K562 (cell line): ENCODE data around the gene ACE. TPM values are rescaled to one million over a fixed set of nuclear protein-coding genes. Genes with fewer than 3 reads are reported as not detected.

ENCODE experiments used
- CEBPG ChIP-seq, 3 experiments: fragments of 200-800 bp in 1 of 3; sonication (Bioruptor generic) in 1 of 3; sonication (generic) in 1 of 3; formaldehyde crosslinking in 1 of 3; IDR thresholded peaks in 2 of 3; conservative IDR thresholded peaks in 1 of 3; 2 replicates each; pipeline versions ENCODE4 v1.6.1 to v1.8.0; 2016 to 2022; ENCODE audit warnings: missing compliant biosample characterization in 2 of 3, missing genetic modification characterization in 2 of 3, mild to moderate bottlenecking in 1 of 3, missing genetic modification reagents in 1 of 3
- HMGN3 ChIP-seq: IDR thresholded peaks from 2 replicates; pipeline ENCODE4 v1.6.1; 2011; ENCODE audit warnings: borderline replicate concordance, low read depth, mild to moderate bottlenecking, mixed read lengths, low read length; ENCODE audit not compliant: insufficient read length; ENCODE audit errors: extremely low read depth
- MCM5 ChIP-seq: fragments of 450-650 bp; IDR thresholded peaks from 2 replicates; pipeline ENCODE4 v1.6.1; 2016; ENCODE audit warnings: low read depth
- MLX ChIP-seq, 2 experiments: fragments of 450-650 bp in 1 of 2; sonication (generic) in 1 of 2; formaldehyde crosslinking; conservative IDR thresholded peaks; 2 replicates each; pipeline versions ENCODE4 v1.4.0 to v1.8.1; 2020 to 2022; ENCODE audit warnings: mild to moderate bottlenecking in 1 of 2, missing genetic modification reagents in 1 of 2
- NFRKB ChIP-seq: fragments of 450-650 bp; IDR thresholded peaks from 2 replicates; pipeline ENCODE4 v1.6.1; 2016; ENCODE audit warnings: low read depth
- PHB ChIP-seq: fragments of 250-450 bp; sonication (Bioruptor Pico); IDR thresholded peaks from 2 replicates; pipeline ENCODE4 v1.5.0; 2021
- RERE ChIP-seq: sonication (generic); formaldehyde crosslinking; IDR thresholded peaks from 2 replicates; pipeline ENCODE4 v1.8.0; 2023; ENCODE audit warnings: missing genetic modification reagents, mild to moderate bottlenecking, borderline replicate concordance
- SMARCB1 ChIP-seq: IDR thresholded peaks from 2 replicates; pipeline ENCODE4 v1.6.1; 2011; ENCODE audit warnings: improper control_type of control experiment, low read depth; ENCODE audit not compliant: insufficient read length
- SRF ChIP-seq, 2 experiments: fragments of 250-450, 450-650 bp in 1 of 2; sonication (Bioruptor Pico) in 1 of 2; sonication (generic) in 1 of 2; formaldehyde crosslinking; IDR thresholded peaks; 2 replicates each; pipeline versions ENCODE4 v1.5.0 to v1.5.1; 2020 to 2022; ENCODE audit warnings: mild to moderate bottlenecking in 1 of 2, missing genetic modification reagents in 1 of 2
- STAT5B ChIP-seq: fragments of 250-450 bp; sonication (Bioruptor Pico); IDR thresholded peaks from 2 replicates; pipeline ENCODE4 v1.8.0; 2021; ENCODE audit warnings: mild to moderate bottlenecking, inconsistent platforms
- ZBTB8A ChIP-seq: fragments of 450-650 bp; IDR thresholded peaks from 2 replicates; pipeline ENCODE4 v1.6.1; 2018; ENCODE audit warnings: mild to moderate bottlenecking, moderate library complexity; ENCODE audit not compliant: partially characterized antibody
- ZNF197 ChIP-seq: fragments of 200-800 bp; sonication (Bioruptor generic); IDR thresholded peaks from 2 replicates; pipeline ENCODE4 v1.6.1; 2016; ENCODE audit warnings: low read depth, missing genetic modification characterization, missing compliant biosample characterization
- ZNF274 ChIP-seq: IDR thresholded peaks from 2 replicates; pipeline ENCODE4 v1.6.1; 2011; ENCODE audit warnings: low read depth, mild to moderate bottlenecking, low read length, moderate library complexity, borderline replicate concordance
- ZNF398 ChIP-seq: fragments of 250-450 bp; sonication (Bioruptor Pico); IDR thresholded peaks from 2 replicates; pipeline ENCODE4 v1.8.0; 2021; ENCODE audit warnings: moderate library complexity, mild to moderate bottlenecking, inconsistent platforms
- ZNF518B ChIP-seq: fragments of 250-450 bp; sonication (Bioruptor Pico); IDR thresholded peaks from 2 replicates; pipeline ENCODE4 v1.5.0; 2021; ENCODE audit warnings: mild to moderate bottlenecking, moderate library complexity
- ZNF717 ChIP-seq: fragments of 250-450 bp; sonication (Bioruptor Pico); IDR thresholded peaks from 2 replicates; pipeline ENCODE4 v1.5.0; 2021
- polyA plus RNA-seq, 8 experiments: library from polyadenylated mRNA; depleted of rRNA in 4 of 8; stranded (reverse) in 5 of 8; unstranded in 3 of 8; fragments of >200 nt; fragmentation: Nextera tagmentation in 2 of 8; fragmentation: Illumina TruSeq in 1 of 8; extraction: Ambion mirVana in 2 of 8; extraction: Trizol in 1 of 8; gene quantifications; 2 replicates each; pipeline versions ENCODE4 v1.2.1 to v1.2.3, GENCODE V29; 2011 to 2014; ENCODE audit warnings: inconsistent platforms in 1 of 8, missing spikeins in 1 of 8
- total RNA-seq, 7 experiments: library from RNA; depleted of rRNA in 6 of 7; stranded (reverse); fragments of >200 nt in 6 of 7; fragmentation: Illumina TruSeq in 2 of 7; extraction: Trizol in 2 of 7; gene quantifications; 2 replicates each; pipeline versions ENCODE4 v1.2.1 to v1.2.3, GENCODE V29; 2011 to 2021; ENCODE audit warnings: low replicate concordance in 1 of 7

ACE gene
- total and polyA plus RNA-seq, 9 of the 15 experiments (the other 6 are each of a cell fraction or from before 2014, with no cell fraction given): 0.07 to 2.5 (median 0.47) TPM; not detected in 1

GRCh38 chr17:63460018-63460417 lies 16.8 kb upstream of the ACE start (continued):
- TF ChIP-seq ZNF518B (CRISPR knock-in tag): no peak
- no peak for TF ChIP-seq HMGN3
- no peak for TF ChIP-seq ZNF197 (CRISPR knock-in tag)
- no peak for TF ChIP-seq PHB (CRISPR knock-in tag)
- TF ChIP-seq SMARCB1: no peak
- TF ChIP-seq SRF (CRISPR knock-in tag; IDR thresholded peaks at IDR 0.05): 0 out of 4 replicates have a peak, but pooled peaks of 1 of the 2 experiments have one; percentile 36
- no peak for TF ChIP-seq CEBPG (CRISPR knock-in tag; IDR thresholded peaks at IDR 0.05)
- TF ChIP-seq CEBPG (tag; conservative IDR thresholded peaks at IDR 0.05 in 1 of 2, IDR thresholded peaks at IDR 0.05 in 1 of 2): no peak
- peak; percentile 67 for TF ChIP-seq STAT5B (CRISPR knock-in tag)
- TF ChIP-seq ZNF274: no peak
- TF ChIP-seq MLX (CRISPR knock-in tag; conservative IDR thresholded peaks at IDR 0.05): no peak
- TF ChIP-seq ZNF398 (CRISPR knock-in tag): peak; percentile 70; the same call in 1 of the 2 replicates
- TF ChIP-seq NFRKB: no peak
- TF ChIP-seq RERE (CRISPR knock-in tag): no peak
- no peak for TF ChIP-seq ZNF717 (CRISPR knock-in tag)
- TF ChIP-seq MCM5: no peak
- no peak for TF ChIP-seq ZBTB8A
